HG02763 (cell line): ENCODE measurements around the gene CTSC.

Experiments
- ATAC-seq: cut with Tn5 transposase; IDR thresholded peaks from one replicate; pipeline ENCODE4 v1.9.1; 2021; ENCODE audit warnings: mild to moderate bottlenecking, moderate library complexity; ENCODE audit not compliant: unreplicated experiment

Gene CTSC

GRCh38 chr11:88353835-88354496 lies 16.4 kb upstream of the CTSC start:
- peak; percentile 34 for ATAC-seq

GRCh38 chr11:88353386-88353785 lies 15.8 kb upstream of the CTSC start:
- ATAC-seq: no peak

GRCh38 chr11:88352139-88352538 lies 14.6 kb upstream of the CTSC start:
- ATAC-seq: no peak

DNA sequence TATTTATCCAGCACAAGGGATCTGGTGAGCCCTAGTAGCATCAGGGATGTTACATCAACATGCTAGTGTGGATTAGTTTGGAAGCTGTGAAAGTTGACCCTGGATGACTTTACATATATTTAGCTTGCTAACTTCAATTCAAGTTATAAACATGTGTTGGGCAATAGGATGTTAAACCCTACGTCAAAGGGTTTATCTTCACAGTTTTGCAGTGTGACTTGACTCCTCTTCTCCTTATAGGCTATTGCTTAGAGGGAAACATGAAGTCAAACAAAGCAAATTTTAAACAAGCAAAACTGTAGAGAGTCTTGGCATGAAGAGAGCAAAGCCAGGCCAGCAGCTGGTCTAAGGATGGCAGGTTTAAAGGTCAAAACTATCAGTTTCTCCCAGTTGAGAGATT lies 11.3 kb upstream of the CTSC start:
- no peak for ATAC-seq

GRCh38 chr11:88345949-88346348 lies 8.4 kb upstream of the CTSC start:
- no peak for ATAC-seq

DNA sequence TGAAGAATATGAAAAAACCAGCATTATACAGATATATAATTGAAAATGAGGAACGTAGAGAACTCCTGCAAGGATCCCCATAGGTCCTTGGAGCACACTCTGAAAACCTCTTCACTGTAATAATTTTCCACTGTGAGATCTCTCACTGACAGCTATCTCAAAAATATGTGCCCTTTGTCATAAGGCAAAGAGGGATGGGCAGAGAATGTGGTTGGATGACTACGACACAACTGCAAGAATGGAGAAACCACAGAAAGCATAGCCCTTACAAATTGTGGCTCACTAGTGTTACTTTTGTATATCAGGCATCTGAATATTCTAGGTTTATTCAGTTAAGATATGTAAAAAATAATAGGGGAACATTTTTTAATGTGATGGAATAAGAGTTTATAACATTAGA lies 7.9 kb upstream of the CTSC start:
- ATAC-seq: no peak

DNA sequence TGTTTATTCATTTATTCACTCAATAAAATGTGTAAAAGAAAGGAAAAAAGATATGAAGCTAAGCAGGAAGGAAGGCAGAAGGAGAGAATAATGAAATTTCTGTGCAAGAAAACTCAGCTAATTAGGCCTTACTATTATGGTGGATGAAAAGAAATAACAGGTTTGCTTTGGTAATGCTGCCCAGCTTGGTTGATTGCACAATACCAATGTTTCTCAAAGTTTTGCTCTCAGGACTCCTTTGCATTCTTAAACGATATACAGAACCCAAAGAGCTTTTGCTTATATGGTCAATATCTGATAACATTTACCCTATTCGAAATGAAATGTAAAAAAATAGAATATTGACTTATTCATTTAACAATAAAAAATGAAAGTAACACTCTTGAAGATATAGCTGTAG lies 7.3 kb upstream of the CTSC start:
- no peak for ATAC-seq

- no peak for ATAC-seq
These were observed 4.2 kb upstream of the CTSC start for GRCh38 chr11:88341522-88342251.

GRCh38 chr11:88340366-88340935 lies 2.9 kb upstream of the CTSC start:
- no peak for ATAC-seq

- peak; percentile 49 for ATAC-seq
These were observed 592 bp upstream of the CTSC start for GRCh38 chr11:88337987-88338668.

GRCh38 chr11:88335284-88335683 lies 2.3 kb downstream of the CTSC start:
- no peak for ATAC-seq

DNA sequence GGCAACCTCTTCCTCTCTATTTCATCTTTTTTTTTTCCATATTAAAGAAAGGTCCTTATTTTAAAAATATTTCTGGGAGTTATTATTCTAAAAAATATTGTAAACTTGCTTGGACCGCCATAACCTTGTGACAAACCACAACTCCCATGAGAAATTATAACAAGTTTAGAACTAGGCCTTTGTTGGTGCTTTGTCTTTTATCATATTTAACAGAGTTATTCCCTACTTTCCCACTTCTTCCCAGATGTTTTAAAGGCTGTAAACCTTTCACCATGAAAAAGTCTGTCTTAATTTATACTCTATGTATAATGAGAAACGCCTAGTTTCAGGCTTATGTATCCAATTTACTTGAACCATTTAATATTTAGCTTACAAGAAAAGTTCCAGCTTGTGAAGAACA lies 3.7 kb downstream of the CTSC start:
- no peak for ATAC-seq

- no peak for ATAC-seq
These were observed 4.7 kb downstream of the CTSC start for GRCh38 chr11:88332851-88333250.

DNA sequence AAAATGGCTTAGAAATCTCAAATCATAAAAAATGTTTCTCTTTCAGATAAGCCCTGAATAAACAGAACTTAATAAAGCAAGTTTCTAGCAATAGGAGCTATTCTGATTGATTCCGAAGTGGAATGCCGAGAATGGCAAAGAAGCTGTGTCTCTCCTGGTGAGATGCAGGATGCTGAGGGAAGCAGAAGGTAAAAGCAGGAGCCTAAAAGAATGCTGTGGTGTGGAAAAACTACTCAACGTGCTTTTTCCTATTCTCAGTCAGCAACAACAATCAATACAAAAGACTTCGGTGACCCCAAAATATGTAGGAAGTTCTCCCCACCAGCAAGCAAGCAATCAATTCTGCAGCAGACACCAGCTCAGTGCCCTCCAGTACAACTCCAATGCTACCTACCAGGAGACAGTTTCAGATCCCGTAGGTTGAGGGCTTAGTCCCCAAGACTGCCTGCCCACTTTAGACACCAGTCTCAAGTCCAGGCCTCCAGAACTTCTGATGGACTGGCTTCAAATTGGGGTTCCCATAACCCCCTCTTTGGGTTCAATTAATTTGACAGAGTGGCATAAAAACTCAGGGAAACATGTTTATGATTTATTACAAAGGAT lies 6.6 kb downstream of the CTSC start:
- ATAC-seq: no peak

GRCh38 chr11:88329563-88330250 lies 7.8 kb downstream of the CTSC start:
- no peak for ATAC-seq

- ATAC-seq: peak; percentile 21
These were observed 9.9 kb downstream of the CTSC start for GRCh38 chr11:88327462-88328143.

- peak; percentile 46 for ATAC-seq
These were observed 10.5 kb downstream of the CTSC start for GRCh38 chr11:88327061-88327460.

DNA sequence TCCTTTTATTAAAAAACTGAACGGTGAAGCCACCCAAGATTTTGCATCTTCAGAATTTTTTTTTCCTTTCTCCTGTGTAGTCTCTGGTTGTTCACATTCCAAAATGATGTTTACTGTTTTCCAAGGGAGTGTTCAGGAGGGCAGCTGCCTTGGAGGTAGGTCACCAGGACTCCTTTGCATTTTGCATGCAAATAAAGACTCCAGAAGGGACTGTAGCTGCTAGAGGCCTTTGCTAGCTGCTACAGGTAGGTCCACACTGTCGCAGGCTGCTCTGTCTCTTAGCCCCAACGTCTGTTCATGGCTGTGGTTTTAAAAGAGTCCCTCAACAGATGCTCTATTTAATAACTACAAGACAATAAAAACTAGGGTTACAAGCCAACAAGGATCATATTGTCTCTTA lies 11.4 kb downstream of the CTSC start:
- ATAC-seq: no peak

DNA sequence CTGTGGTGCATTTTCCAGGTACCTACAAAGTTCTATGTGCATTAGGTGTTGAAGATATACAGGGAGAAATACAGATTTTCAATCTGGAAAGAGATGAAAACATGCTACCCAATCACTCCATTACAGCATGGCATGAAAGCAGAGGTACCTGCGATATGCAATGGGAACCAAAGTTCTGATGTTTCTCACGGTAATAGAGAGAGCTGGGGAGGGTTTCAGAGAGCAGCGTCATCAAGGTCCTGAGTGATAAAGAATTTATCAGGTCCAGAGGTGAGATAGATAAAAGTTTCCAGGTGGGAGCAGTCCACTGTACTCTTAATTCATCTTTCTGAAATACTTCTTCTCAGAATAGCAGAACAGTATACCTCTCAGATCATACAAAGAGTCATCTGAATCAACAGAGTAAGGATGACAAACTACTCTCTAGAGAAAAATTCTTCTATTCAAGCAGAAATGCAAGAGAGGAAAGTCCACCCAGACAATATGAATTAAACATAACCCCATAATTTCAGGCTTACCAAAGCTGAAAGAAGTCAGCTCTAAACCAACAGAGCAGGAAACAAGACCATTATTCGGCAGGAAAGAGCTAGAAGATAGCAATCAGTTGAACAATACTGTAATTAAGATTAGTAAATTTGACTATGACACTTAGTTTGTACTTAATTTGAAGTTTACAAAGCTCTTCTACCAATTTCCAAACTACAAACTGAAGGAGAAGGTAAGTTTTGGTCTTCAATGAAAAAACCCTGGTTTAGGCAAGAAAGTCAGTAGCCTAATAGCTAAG lies 12.8 kb downstream of the CTSC start:
- no peak for ATAC-seq
